NCI-H526 (cell line): ENCODE measurements around the gene GFOD1.
"Not testable (repeated sequence)": the region's sequence is repeated elsewhere in the genome, so short reads cannot be mapped to it uniquely, and the experiment has no call there.

Source experiments
- DNase-seq, 2 experiments: peaks; one replicate each; lab custom pipeline; 2025; lab: John Stamatoyannopoulos, UW

Gene GFOD1

DNA sequence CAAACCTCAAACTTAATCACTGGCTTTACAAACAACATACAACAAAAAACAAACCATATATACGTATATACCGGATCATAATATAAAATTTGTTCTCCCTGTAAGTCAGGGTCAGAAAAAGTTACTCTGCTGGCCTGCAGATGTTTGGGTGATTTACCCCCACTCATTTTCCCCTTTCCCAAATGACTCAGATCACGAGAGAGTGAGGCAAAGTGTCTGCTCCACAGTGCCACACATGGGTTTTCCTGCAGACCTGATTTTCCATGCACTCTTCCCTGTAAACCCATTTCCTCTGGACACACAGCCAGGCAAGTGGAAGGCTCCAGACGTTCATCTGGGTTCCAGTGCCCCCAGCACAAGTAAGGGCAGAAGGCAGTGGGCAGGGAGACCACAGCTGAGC lies 23.5 kb downstream of the GFOD1 start:
- DNase-seq = no peak

DNA sequence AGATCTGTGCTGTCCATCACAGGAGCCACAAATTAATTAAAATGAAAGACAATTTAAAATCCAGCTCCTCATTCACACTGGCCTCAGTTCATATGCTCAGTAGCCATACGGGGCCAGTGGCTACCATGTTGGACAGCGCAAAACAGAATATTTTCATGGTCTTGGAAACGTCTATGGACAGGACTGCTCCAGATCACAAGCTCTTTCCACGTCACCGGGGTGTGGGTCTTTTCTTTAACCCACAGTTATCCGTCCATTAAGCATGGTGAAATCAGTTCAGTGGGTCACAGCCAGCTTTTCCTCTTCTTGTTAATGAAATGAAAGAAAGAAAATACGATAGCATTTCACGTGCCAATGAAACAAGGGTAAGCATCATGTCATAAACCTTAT lies 24.1 kb downstream of the GFOD1 start:
- DNase-seq = no peak

DNA sequence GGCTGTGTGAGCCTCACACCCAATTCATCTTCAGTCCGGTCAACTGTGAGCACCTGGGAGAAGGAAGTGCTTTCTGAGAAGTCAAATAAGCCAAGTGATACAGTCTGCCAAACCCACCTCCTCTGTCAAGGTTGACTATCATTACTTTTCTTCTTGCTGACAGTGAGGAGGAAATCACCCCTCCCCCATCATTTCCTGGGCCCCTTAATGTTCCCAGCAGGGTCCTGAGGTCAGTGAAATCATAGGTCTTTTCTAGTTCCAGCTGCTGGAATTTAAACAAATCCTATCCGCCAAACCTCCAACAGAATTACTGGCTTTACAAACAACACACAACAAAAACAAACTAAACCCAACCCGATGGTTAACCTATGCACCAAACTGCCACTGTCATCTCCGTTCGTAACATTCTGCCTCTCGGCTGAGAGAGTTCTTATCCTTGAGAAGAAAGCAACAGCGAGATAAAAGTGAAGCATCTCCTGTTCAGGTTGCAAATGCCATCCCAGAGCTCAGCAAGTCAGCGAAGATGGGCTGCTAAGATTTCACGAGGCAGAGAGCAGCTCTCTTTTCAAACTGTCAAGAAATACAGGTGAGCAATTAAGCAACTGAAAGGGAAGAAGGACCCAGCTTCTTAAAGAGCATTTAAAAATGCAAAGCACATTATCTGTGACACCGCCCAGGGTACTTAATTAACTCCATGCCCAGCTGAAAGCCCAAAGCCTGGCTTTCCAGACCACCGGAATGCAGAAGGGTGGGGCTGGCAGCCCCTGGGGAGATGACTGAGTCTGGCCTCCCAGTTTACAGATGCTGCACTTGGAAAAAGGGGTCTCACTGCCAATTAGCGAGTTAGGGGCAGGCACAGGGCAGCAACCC lies 24.7 kb downstream of the GFOD1 start:
- peak in 1 of 2 experiments; percentile 58 for DNase-seq

DNA sequence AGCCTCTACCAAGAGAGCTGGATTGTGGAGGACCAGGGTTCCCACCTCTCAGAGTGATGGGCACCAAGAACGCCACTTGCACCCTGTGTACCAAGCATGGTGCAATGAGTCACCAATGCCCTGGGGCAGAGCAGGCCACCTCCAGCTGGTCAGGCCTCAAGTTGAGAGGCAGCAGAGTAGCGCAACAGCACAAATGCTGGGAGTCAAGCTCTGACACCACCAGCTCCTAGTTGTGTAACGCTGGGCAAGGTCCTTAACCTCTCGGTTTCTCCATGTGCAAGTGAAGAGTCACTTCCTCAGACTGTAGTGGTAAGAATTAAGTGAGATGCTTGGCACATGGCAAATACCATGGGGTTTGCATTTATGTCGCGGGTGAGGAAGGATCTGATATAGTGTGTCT lies 25.6 kb downstream of the GFOD1 start:
- no peak for DNase-seq

DNA sequence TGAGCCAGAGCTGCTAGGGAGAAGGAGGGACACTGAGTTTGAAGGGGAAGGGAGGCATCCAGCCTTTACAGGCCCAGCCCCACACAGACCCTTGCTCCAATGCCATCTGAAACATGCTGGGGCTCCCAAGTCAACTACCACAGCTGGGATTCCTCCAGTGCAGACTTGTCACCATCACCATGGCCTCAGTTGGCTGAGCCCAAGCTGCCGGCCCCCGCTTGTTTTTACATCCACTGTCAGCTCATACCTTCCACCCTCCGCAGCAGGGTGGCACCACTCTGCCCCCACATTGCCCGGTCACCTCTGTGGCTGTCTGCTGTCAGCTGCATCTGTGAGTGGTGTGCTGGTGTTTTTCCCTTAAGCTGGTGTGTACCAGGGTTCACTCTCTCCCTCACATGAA lies 26.1 kb downstream of the GFOD1 start:
- no peak for DNase-seq

DNA sequence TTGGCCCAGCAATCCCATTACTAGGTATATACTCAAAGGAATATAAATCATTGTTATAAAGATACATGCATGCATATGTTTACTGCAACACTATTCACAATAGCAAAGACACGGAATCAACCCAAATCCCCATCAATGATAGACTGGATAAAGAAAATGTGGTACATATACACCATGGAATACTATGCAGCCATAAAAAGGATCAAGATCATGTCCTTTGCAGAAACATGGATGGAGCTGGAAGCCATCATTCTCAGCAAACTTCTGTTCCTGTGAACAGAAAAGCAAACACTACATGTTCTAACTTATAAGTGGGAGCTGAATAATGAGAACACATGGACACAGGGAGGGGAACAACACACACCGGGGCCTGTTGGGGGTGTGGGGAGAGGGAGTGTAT lies 27.1 kb downstream of the GFOD1 start:
- DNase-seq = not testable (repeated sequence)

DNA sequence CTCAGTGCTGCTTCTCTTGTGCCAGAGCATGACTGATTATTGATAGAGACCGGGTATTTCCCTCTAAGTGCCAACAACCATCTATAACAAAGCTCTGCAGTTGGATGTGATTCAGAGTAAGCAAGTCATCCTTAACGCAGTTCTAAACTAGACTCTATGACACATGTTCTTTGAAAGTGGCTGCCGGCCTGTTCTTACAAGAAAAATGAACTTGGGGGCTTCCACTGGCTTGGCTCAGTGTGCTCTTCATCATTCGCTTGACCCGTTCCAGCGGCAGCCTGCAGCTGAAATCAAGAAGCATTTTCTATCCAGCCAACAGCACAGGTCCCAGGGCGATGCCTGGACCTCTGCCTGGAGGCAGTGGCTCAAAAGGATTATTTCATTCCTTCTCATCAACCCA lies 29.8 kb downstream of the GFOD1 start:
- no peak for DNase-seq

DNA sequence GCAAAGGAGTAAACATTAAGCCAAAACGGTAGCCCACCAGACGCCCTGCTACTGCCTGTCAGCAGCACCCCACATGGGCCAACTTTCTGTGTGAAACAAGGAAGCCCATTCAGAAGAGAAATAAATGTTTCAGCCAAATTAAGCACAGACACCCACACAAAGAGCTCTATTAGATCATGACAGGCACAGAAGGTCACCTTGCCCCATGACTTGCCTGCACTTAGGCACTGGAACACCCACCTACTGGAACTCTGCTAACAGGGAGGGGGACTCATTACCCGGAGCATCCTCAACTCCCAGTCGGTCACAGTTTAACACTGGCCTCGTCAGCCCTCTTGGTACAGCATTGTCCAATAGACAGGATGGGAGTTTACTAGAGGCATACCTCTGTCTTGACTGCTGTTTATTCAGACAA lies 31.8 kb downstream of the GFOD1 start:
- DNase-seq = no peak

DNA sequence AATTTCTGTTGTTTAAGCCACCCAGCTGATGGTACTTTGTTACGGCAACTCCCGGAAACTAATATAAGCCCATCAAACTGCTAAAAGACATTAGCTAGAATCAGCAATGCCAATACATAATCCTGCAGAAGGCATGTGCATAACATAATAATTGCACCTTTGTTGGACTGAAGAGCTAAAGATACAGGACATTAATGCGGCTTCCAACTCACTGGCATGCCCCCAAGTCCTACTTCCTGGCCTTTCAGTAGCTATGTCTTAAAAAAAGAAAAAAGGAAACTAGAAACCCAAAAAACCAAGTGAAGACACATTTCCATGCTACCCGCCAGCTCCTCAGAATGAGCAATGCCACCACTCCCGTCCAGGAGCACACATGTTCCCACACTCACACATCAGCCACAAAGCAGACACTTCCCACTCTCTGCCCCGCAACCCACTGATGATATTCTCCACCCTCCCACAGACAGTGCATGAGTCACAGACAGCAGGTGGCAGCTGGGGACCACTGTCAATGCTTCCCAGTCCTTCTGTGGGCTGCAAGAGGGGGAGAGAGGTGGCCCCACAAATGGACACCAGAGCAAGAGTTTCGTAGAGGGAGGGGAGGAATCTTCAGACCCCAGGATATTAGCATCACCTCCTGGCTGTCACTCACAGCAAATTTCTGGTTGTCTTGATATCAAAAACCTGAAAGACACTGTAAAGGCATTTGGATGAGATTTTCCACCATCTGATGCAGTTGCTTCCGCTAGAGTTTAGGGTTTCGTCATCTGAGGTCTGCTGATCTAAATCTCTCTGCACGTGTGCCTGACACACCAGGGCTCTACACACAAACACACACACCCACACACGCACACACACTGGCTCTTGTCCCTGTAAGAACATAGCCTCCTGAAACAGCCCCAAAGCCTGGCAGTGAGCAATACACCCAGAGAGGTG lies 32.8 kb downstream of the GFOD1 start:
- DNase-seq = no peak

DNA sequence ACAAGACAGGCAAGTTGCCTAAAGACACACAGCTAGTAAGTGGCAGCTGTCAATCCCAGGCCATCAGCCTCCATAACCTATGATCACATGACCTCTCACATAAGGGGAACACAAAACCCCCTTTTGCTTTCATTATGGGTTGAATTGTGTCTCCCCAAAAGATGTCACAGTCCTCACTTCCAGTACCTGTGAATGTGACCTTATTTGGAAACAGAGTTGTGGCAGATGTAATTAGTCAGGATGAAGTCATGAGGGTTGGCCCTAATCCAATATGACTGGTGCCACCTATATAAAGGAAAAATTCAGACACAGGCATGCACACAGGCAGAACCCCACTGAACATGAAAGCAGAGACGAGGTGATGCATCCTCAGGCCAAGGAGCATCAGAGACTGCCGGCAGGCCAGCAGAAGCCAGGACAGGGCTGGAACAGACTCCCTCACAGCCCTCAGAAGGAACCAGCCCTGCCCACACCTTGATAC lies 33.6 kb downstream of the GFOD1 start:
- DNase-seq = no peak

DNA sequence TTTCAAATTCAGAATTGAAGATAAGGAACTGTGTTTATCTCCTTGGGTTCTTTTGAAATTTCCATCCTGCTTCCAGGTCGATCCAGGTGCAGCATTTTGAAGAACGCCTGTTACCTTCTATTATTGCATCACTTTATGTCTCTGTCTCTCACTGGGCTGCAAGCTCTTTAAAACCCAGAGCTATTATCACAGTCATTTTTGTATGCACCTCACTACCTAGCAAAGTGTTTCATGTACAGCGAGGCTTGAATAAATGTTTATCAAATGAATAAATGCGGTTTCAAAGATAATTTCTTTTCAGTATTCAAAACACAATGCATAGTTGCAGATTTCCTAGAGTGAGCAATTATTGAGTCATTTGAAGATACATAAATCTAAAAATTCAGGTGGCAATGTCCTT lies 34.2 kb downstream of the GFOD1 start:
- no peak for DNase-seq

DNA sequence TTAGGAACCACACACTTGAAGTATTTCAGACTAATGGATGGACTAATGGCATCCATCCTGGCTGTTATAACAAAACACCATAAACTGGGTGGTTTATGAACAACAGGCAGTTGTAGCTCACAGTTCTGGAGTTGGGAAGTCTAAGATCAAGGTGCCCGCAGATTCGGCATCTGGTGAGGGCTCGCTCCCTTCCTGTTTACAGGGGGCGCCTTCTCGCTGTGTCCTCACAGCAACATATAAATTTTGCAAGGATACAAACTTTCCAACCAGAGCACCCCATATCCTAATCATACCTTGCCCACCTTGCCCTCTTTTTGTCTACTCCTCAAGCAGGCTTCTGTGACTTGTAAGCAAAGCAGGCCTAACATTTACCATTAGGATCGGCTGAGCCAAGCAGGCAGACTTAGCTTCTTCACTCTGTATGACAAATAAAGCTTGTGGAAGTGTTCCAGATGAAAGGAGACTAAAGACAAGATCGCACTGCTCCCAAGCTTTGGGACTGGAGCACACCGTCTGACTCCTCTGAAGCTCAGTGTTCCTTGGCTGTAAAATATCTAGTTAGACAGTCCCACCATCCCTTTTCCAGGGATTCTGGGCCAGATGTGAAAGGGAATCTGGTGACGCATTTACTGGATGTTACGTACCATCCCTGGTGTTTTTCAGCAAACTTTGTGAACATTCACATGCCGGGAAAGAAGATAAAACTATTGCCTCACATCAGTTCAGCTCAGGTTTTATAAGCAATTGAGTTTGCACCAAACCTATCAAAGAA lies 34.9 kb downstream of the GFOD1 start:
- no peak for DNase-seq

DNA sequence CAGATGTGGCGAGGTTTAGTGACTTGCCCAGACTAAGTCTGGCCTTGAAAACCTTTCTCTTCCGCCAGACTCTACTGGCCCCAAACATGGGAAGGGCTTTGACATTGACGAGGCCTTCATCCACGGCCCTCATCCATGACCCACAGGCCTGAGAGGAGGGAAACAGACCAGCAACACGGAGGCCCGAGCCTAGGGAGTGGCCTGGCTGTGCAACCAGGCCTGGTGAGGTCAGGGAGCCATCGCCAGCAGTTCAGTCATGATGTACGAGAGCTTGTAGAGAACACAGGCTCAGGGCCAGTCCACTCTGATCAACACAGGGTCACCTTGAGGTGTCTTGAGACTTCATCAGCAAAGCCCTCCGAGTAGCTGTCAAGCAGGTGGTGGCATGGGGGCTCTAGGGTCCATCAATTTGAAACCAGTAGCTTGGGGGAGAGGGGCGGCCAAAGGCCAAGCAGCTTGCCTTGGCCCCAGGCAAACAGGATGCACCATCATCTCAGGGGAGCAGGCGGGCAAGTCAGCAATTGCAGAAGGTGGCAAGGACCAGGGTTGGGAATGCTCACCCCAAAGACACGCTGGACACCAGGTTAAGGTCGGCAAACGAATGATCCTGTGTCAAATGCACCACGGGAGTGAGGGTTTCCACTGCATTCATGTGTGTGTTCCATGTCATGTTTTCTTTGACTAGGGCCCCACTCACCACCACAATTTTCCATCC lies 36.1 kb downstream of the GFOD1 start:
- DNase-seq = no peak

DNA sequence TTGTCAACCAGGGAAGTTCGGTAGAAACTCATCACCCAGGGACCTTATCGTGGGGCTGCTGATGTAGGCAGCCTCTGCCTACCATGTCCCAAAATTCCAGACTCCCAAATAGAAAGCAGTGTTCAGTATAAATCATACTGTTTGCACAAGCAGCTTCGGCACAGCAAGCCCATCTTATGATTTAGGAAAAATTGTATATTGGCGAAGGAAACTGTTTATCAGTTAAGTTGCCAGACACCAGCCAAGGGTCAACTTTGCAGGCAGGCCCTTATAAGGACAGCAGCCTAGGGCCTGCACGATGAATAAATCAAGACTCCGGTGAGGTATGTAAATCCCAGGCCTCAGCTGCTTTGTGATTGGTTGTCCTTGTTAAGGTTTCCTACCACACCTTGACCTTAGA lies 36.8 kb downstream of the GFOD1 start:
- no peak for DNase-seq

DNA sequence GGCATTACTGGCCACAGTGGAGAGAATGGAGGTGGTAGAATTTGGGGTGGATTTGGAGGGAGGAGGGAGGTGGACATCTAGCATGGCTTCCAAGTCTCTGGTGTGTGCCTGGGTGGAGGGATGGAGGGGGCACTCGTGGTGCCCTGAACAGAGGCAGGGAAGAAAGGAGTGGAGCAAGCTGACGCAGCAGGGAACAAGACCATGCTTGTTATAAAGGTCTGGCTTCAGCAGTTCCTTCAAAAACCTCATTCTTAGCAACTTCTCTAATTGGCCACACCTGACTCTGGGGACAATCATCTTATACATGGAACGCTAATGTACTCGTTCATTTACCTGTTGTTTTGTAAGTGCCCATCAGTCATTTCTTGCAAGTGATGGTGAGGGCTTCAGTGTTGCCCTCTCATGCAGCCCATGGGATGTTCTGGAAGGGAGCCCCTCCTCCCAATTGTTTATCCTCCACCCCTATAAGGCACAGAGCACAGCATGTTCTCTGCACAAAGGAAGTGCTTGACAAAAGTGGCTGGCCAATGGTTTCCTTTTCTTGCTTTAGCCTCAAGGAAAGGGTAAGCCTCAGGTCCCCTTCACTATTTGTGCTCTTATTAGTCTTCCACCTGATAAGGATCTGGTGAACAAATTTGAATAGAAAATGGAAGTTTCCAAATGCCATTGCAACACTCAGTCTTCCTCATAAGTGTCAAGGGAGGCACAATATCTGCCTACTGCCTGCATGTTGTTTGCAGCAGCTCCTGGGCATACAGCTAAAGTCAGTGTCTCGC lies 39.3 kb downstream of the GFOD1 start:
- no peak for DNase-seq

DNA sequence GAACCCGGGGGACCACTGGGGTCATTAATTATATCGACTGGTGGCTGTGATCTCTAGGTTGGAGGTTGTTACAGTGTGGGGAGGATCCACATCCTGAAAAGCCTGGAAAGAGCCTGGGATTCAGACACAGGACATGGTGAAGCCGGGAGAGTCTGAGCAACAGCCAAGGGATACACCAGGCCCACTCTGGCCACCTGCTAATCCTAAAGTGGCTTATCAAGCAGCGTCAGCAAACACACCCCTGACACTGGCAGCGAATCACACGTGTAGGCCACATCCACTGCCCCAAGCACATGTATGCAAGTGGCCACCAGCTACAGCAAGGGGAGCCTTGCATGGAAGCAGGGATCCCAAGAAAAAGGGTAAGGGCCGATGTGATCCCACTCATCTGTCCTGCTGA lies 41.0 kb downstream of the GFOD1 start:
- DNase-seq = no peak

DNA sequence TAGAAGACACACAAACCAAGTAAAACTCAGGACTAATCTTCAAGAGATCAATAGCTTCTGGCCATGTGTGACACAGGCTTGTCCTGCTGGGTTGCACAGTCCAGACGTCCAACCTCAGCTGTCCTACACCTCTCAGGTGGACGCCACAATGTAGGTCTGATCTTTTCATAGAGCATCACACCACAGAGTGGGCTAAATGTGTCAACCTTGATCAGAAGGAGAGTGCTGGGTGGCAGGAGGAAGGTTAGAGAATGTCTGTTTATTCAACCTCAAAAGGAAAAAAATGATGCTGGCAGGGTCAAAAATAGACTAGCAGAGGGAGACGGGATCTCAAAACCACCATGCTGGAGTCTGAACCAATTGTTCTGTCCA lies 41.7 kb downstream of the GFOD1 start:
- no peak for DNase-seq

DNA sequence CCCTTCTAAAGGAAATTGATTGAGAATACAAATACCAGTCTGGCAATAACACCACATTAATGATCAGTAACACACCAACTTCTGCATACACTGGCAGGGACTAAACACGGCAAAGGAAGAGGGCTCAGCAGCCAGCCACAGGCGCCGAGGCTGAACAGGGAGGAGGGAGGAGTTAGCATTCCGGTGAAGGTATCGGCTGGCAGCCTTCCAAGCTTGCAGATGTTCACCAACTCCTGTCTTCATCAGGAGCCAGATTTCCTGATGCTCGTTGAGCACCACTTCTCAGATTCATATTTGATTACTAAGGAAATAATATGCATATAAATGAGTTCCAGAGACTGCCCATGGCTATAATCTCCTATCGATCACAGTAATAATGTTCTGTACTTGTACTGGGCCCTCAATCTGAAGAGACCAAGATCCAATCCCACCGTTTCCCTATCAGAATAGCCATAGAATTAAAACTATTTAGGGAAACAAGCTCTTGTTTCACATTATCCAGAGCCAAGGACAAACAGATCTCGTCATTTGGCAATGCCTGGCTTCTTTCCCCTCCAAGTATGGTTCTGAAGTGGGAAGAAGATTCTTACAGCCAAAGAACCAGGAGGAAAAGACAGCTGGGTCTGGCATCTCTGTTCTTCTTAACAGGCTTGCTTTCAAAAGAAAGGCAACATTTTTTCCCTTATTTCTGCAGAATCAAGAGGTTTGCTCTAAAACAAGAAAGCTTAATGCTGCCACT lies 42.2 kb downstream of the GFOD1 start:
- peak; percentile 66 to 89 for DNase-seq

DNA sequence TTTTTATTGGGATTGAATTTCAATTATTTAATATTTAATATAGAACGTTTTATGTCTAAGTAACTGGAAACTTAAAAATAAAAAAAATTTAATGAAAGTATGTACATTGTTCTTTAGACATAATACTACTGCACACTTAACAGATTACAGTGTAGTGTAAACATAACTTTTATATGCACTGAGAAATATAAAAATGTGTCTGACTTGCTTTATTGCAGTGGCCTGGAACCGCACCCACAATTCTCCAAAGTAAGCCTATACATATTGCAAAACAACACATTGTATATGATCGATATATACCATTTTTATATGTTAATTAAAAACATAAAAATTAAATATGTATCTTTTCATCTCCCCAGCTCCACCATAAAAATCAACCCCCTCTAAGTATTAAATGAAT lies 42.8 kb downstream of the GFOD1 start:
- DNase-seq = no peak

DNA sequence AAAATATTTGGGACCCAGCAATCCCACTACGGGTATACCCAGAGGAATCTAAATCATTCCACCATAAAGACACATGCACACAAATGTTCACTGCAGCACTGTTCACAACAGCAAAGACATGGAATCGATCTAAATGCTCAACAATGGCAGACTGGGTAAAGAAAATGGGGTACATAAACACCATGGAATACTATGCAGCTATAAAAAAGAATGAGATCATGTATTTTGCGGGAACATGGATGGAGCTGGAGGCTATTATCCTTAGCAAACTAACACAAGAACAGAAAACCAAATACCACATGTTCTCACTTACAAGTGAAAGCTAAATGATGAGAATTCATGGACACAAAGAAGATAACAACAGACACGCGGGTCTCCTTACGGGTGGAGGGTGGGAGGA lies 43.4 kb downstream of the GFOD1 start:
- not testable (repeated sequence) for DNase-seq
